Mesenchymal stem cell (in vitro differentiated cells and primary cell): ENCODE data around the gene PHTF2.
A peak's percentile ranks its signal among the peaks of the same experiment; 100 is the strongest.

ENCODE experiments used
- DNase-seq: peaks from one replicate; pipeline ENCODE4 v3.0.0-alpha.2; 2013
- H2AFZ ChIP-seq: one replicate; pipeline ENCODE4 v1.6.1; 2013; ENCODE audit warnings: low read depth, mild to moderate bottlenecking, control low read depth, inconsistent platforms, low read length, moderate library complexity
- H2AK5ac ChIP-seq: 2 replicates; pipeline ENCODE4 v1.6.1; 2013; ENCODE audit warnings: low read length, moderate library complexity, mild to moderate bottlenecking, inconsistent platforms; ENCODE audit not compliant: severe bottlenecking
- H2BK120ac ChIP-seq: one replicate; pipeline ENCODE4 v1.6.1; 2013; ENCODE audit warnings: low read depth, mild to moderate bottlenecking, inconsistent platforms, low read length, moderate library complexity
- H2BK12ac ChIP-seq, 2 experiments: one replicate each; pipeline ENCODE4 v1.6.1; 2013; ENCODE audit warnings: inconsistent platforms in 2 of 2, low read length in 2 of 2, mild to moderate bottlenecking in 2 of 2, moderate library complexity in 2 of 2, control low read depth in 1 of 2
- H2BK15ac ChIP-seq: one replicate; pipeline ENCODE4 v1.6.1; 2013; ENCODE audit warnings: mild to moderate bottlenecking, low read depth, inconsistent platforms; ENCODE audit not compliant: poor library complexity, severe bottlenecking
- H2BK5ac ChIP-seq: 2 replicates; pipeline ENCODE4 v1.6.1; 2013; ENCODE audit warnings: low read depth, mild to moderate bottlenecking, low read length, control low read depth, inconsistent platforms; ENCODE audit not compliant: poor library complexity, severe bottlenecking
- H3K14ac ChIP-seq, 2 experiments: one replicate each; pipeline ENCODE4 v1.6.1; 2013; ENCODE audit warnings: inconsistent platforms in 2 of 2, low read length in 2 of 2, control low read depth in 1 of 2, mild to moderate bottlenecking in 1 of 2, moderate library complexity in 1 of 2
- H3K18ac ChIP-seq, 2 experiments: one replicate each; pipeline ENCODE4 v1.6.1; 2013; ENCODE audit warnings: inconsistent platforms in 2 of 2, low read length in 2 of 2, control low read depth in 1 of 2, low read depth in 1 of 2, mild to moderate bottlenecking in 1 of 2
- H3K23ac ChIP-seq, 2 experiments: one replicate each; pipeline ENCODE4 v1.6.1; 2013; ENCODE audit warnings: inconsistent platforms in 2 of 2, low read length in 2 of 2, mild to moderate bottlenecking in 2 of 2, moderate library complexity in 2 of 2, control low read depth in 1 of 2
- H3K27ac ChIP-seq: 2 replicates; pipeline ENCODE4 v1.5.1; 2013; ENCODE audit warnings: mild to moderate bottlenecking, moderate library complexity, low read length, control low read depth, inconsistent platforms; ENCODE audit not compliant: poor library complexity, severe bottlenecking
- H3K27me3 ChIP-seq, 2 experiments: 2 replicates each; pipeline versions ENCODE4 v1.6.1 to v1.7.0; 2013; ENCODE audit warnings: low read length in 2 of 2, mild to moderate bottlenecking in 2 of 2, moderate library complexity in 2 of 2, control low read depth in 1 of 2, inconsistent platforms in 1 of 2; ENCODE audit not compliant: control insufficient read depth in 1 of 2, insufficient read depth in 1 of 2
- H3K36me3 ChIP-seq, 2 experiments: 2 replicates each; pipeline versions ENCODE4 v1.6.1 to v1.7.0; 2013; ENCODE audit warnings: low read length in 2 of 2, control low read depth in 1 of 2, inconsistent platforms in 1 of 2, low read depth in 1 of 2, mild to moderate bottlenecking in 1 of 2; ENCODE audit not compliant: insufficient read depth in 2 of 2, control insufficient read depth in 1 of 2
- H3K4ac ChIP-seq, 2 experiments: one replicate each; pipeline ENCODE4 v1.6.1; 2013; ENCODE audit warnings: inconsistent platforms in 2 of 2, low read length in 2 of 2, mild to moderate bottlenecking in 2 of 2, moderate library complexity in 2 of 2, control low read depth in 1 of 2, low read depth in 1 of 2
- H3K4me1 ChIP-seq: 2 replicates; pipeline ENCODE4 v1.6.1; 2013; ENCODE audit warnings: low read depth, low read length, control low read depth; ENCODE audit not compliant: control insufficient read depth, insufficient read depth
- H3K4me2 ChIP-seq: 2 replicates; pipeline ENCODE4 v1.6.1; 2013; ENCODE audit warnings: low read length, mild to moderate bottlenecking, inconsistent platforms; ENCODE audit not compliant: poor library complexity, severe bottlenecking
- H3K4me3 ChIP-seq, 2 experiments: 2 replicates each; pipeline versions ENCODE4 v1.5.1 to v1.7.0; 2013; ENCODE audit warnings: low read length in 2 of 2, mild to moderate bottlenecking in 2 of 2, control low read depth in 1 of 2, low read depth in 1 of 2; ENCODE audit not compliant: insufficient read depth in 1 of 2
- H3K79me1 ChIP-seq: replicated peaks from 2 replicates; pipeline ENCODE4 v1.6.1; 2013; ENCODE audit warnings: mild to moderate bottlenecking, control low read depth, low read length, inconsistent platforms; ENCODE audit not compliant: poor library complexity, severe bottlenecking
- H3K9ac ChIP-seq: 2 replicates; pipeline ENCODE4 v1.7.0; 2013; ENCODE audit warnings: mild to moderate bottlenecking, low read length, moderate library complexity
- H3K9me3 ChIP-seq: 2 replicates; pipeline ENCODE4 v1.7.0; 2013; ENCODE audit warnings: mild to moderate bottlenecking, low read length; ENCODE audit not compliant: control insufficient read depth
- H4K8ac ChIP-seq: one replicate; pipeline ENCODE4 v1.6.1; 2013; ENCODE audit warnings: inconsistent platforms, mild to moderate bottlenecking, low read length, moderate library complexity
- H4K91ac ChIP-seq: one replicate; pipeline ENCODE4 v1.6.1; 2013; ENCODE audit warnings: mild to moderate bottlenecking, low read length, inconsistent platforms
- WGBS: methylation state at CpG from one replicate; pipeline ENCODE4 v1.1.7; 2013; ENCODE audit warnings: mixed read lengths; 5-methylcytosine and 5-hydroxymethylcytosine counted together

The PHTF2 gene

DNA sequence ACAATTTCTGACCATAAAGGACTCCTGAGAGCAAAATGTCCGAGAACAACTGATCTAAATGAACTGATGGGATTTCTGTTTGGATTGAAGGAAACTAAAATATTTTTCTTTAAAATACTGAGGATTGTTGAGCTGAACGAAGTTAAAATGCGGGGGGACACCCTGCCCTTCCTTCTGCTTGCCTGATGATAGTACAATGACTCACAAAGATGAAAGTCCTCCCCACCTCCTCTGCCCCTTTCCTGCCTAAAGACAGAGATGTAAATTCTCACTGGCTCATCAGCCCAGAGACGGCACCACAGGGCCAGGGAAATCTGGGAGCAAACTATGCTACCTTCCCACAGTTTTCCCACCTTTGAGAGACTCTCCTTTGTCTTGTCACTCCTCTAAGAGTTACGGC lies 180.6 kb downstream of the PHTF2 start:
- no peak overlapping the region for H2BK12ac ChIP-seq
- H3K18ac ChIP-seq, result no peak overlapping the region
- H3K27ac ChIP-seq, result no peak overlapping the region
- H3K23ac ChIP-seq, result no peak overlapping the region
- H3K4me2 ChIP-seq, result no peak overlapping the region
- no peaks in the 10 kb centered on the region for H3K9me3 ChIP-seq
- no peak overlapping the region for H3K9ac ChIP-seq
- no peak overlapping the region for H3K14ac ChIP-seq
- WGBS, result 62% methylated on average over 4 of the region's 5 CpGs
- no peaks in the 10 kb centered on the region for H3K36me3 ChIP-seq
- no peak overlapping the region for H3K4me3 ChIP-seq
- H2BK5ac ChIP-seq, result no peak overlapping the region
- no peak overlapping the region for H2BK120ac ChIP-seq
- H3K4ac ChIP-seq, result no peak overlapping the region
- peaks cover 0 to 3% of the 10 kb centered on the region in 2 experiments for H3K27me3 ChIP-seq
- H3K79me1 ChIP-seq, result no peaks in the 10 kb centered on the region
- no peak overlapping the region for H4K8ac ChIP-seq
- no peak overlapping the region for H2AK5ac ChIP-seq
- no peak overlapping the region for H4K91ac ChIP-seq
- H3K4me1 ChIP-seq, result no peaks in the 10 kb centered on the region
- H2AFZ ChIP-seq, result no peak overlapping the region
- no peak overlapping the region for H2BK15ac ChIP-seq
- DNase-seq, result no peak

DNA sequence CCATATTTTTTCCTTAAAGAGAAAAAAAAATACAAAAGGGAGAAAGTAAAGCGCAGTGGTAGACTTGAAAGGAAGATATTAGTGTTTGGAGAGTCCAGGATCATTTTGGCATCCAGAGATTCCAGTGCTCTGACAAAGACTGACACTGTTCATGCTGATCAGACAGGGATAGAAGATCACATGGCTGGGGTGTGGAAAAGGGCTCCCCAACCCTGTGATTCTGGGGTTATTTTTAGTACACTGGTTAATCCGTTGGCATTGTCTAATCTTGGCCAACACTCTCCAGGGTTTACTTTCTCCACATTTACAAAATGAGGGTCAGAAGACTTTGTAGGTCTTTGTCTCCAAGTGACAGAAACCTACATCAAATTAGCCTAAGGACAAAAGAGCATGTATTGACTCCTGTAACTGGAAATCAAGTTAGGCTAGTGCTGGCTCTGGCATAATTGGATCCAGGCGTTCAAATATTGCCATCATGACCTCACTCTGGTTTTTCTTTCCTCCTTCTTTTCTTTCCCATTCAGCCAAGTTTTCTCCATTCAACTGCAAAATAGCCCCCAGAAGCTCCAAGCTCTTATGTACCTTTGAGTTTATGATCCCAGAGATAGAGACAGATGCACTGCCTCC lies 181.6 kb downstream of the PHTF2 start:
- H2BK12ac ChIP-seq, result no peak overlapping the region
- no peak overlapping the region for H3K18ac ChIP-seq
- no peak overlapping the region for H4K91ac ChIP-seq
- no peaks in the 10 kb centered on the region for H3K9me3 ChIP-seq
- H2BK5ac ChIP-seq, result no peak overlapping the region
- no peak overlapping the region for H3K14ac ChIP-seq
- H3K27me3 ChIP-seq, result peaks cover 0 to 3% of the 10 kb centered on the region in 2 experiments
- H3K27ac ChIP-seq, result no peak overlapping the region
- DNase-seq, result no peak
- H3K4ac ChIP-seq, result no peak overlapping the region
- H3K36me3 ChIP-seq, result peaks cover 0 to under 1% of the 10 kb centered on the region in 2 experiments
- 98% methylated on average over 2 of the region's 3 CpGs for WGBS
- H3K4me3 ChIP-seq, result no peak overlapping the region
- H3K23ac ChIP-seq, result no peak overlapping the region
- H2AFZ ChIP-seq, result no peak overlapping the region
- H3K4me2 ChIP-seq, result no peak overlapping the region
- no peak overlapping the region for H2BK120ac ChIP-seq
- H3K9ac ChIP-seq, result no peak overlapping the region
- no peak overlapping the region for H2AK5ac ChIP-seq
- no peak overlapping the region for H2BK15ac ChIP-seq
- no peak overlapping the region for H4K8ac ChIP-seq
- no peaks in the 10 kb centered on the region for H3K4me1 ChIP-seq
- H3K79me1 ChIP-seq, result no peaks in the 10 kb centered on the region

DNA sequence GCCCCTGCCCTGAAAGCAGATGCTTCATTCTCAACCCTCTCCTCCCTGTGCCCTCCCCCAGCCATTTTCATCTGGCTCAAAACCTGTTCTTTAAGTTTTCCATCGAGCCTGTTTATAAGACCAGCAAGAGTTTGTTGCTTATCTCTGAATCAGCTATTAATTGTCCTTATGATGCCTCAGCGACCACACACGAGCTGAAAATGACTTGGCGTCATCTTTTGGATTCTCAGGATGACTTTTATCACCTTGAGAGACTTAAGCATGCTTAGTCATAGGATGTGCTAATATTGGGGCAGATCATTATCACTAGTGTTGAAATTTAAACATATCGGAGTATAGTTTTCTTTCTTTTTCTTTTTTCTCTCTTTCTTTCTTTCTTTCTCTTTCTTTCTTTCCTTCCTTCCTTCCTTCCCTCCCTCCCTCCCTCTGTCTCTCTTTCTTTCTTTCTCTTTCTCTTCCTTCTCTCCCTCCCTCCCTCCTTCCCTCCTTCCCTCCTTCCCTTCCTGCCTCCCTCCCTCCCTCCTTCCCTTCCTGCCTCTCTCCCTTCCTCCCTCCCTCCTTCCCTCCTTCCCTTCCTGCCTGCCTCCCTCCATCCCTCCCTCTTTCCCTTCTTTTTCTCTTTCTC lies 184.5 kb downstream of the PHTF2 start:
- Histone ChIP-seq H4K8ac (no peak overlapping the region), H3K4me1 (no peaks in the 10 kb centered on the region), H3K79me1 (no peaks in the 10 kb centered on the region), H3K36me3 (peaks cover 0 to 3% of the 10 kb centered on the region in 2 experiments), H3K27me3 (peaks cover 0 to 3% of the 10 kb centered on the region in 2 experiments), H3K4ac (no peak overlapping the region), H2BK12ac (no peak overlapping the region), H2AFZ (no peak overlapping the region), H3K9ac (no peak overlapping the region), H3K9me3 (no peaks in the 10 kb centered on the region), H2BK5ac (no peak overlapping the region), H2BK120ac (no peak overlapping the region), H3K18ac (no peak overlapping the region), H3K23ac (no peak overlapping the region), H4K91ac (no peak overlapping the region), H2AK5ac (no peak overlapping the region), H3K27ac (no peak overlapping the region), H2BK15ac (no peak overlapping the region), H3K14ac (no peak overlapping the region), H3K4me3 (no peak overlapping the region), H3K4me2 (no peak overlapping the region)
- DNase-seq, result peak; percentile 64
- 51% methylated on average over 5 of the region's 5 CpGs for WGBS

DNA sequence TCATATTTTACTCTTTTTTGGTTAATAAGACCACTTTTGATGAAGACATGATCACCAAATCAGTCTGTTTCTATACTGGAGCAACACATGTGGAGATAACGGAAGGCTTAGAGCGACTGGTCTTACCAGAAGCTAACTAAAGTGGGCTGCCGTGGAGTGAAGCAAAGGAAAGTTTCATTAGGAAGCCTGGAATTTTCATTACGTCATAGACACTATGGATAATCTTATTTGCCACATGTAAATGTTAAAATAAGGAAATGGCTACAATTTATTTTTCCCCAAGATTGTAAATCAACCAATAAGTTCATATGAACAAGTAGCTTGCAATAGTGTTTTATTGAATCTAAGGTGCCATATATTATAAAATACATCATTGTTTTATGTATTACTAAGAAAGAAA lies 185.4 kb downstream of the PHTF2 start:
- no peak overlapping the region for H3K4me2 ChIP-seq
- no peaks in the 10 kb centered on the region for H3K9me3 ChIP-seq
- no peak overlapping the region for H3K27ac ChIP-seq
- no peak overlapping the region for H2BK120ac ChIP-seq
- 94% methylated on average over 4 of the region's 4 CpGs for WGBS
- H2BK5ac ChIP-seq, result no peak overlapping the region
- no peak overlapping the region for H3K4ac ChIP-seq
- no peak for DNase-seq
- no peak overlapping the region for H4K8ac ChIP-seq
- H2AK5ac ChIP-seq, result no peak overlapping the region
- H3K9ac ChIP-seq, result no peak overlapping the region
- H2BK15ac ChIP-seq, result no peak overlapping the region
- H3K14ac ChIP-seq, result no peak overlapping the region
- no peak overlapping the region for H3K23ac ChIP-seq
- no peaks in the 10 kb centered on the region for H3K79me1 ChIP-seq
- H3K27me3 ChIP-seq, result peaks cover 0 to 3% of the 10 kb centered on the region in 2 experiments
- no peak overlapping the region for H3K4me3 ChIP-seq
- H4K91ac ChIP-seq, result no peak overlapping the region
- H3K4me1 ChIP-seq, result no peaks in the 10 kb centered on the region
- H3K36me3 ChIP-seq, result peaks cover 0 to 3% of the 10 kb centered on the region in 2 experiments
- H3K18ac ChIP-seq, result no peak overlapping the region
- H2BK12ac ChIP-seq, result no peak overlapping the region
- H2AFZ ChIP-seq, result no peak overlapping the region
